Spinal cord (tissue), 10 donors: ENCODE data around the gene FARP1. TPM values are rescaled to one million over a fixed set of nuclear protein-coding genes. Genes with fewer than 3 reads are reported as not detected.

ENCODE experiments used
- DNase-seq, 6 donors: peaks; one replicate each; pipeline versions ENCODE4 v3.0.0 to v3.0.0-alpha.2; 2013 to 2015; ENCODE audit warnings: low spot score in 6 of 6, low read depth in 4 of 6
- H3K27ac ChIP-seq: one replicate; pipeline ENCODE4 v1.5.1; 2013; ENCODE audit warnings: low read depth, low read length, control low read depth
- H3K27me3 ChIP-seq: one replicate; pipeline ENCODE4 v1.6.1; 2013; ENCODE audit warnings: low read length; ENCODE audit not compliant: control insufficient read depth, insufficient read depth
- H3K36me3 ChIP-seq: one replicate; pipeline ENCODE4 v1.6.1; 2013; ENCODE audit warnings: low read length; ENCODE audit not compliant: control insufficient read depth, insufficient read depth
- H3K4me1 ChIP-seq: one replicate; pipeline ENCODE4 v1.6.1; 2013; ENCODE audit warnings: low read length; ENCODE audit not compliant: control insufficient read depth, insufficient read depth
- H3K4me3 ChIP-seq: one replicate; pipeline ENCODE4 v1.5.1; 2013; ENCODE audit warnings: low read depth, low read length, control low read depth
- H3K9me3 ChIP-seq: one replicate; pipeline ENCODE4 v1.6.1; 2013; ENCODE audit warnings: low read length; ENCODE audit not compliant: control insufficient read depth, insufficient read depth
- WGBS: methylation state at CpG from one replicate; pipeline ENCODE4 v1.1.5; 2013; ENCODE audit warnings: missing lambda C conversion rate; ENCODE audit not compliant: insufficient coverage; 5-methylcytosine and 5-hydroxymethylcytosine counted together
- polyA plus RNA-seq, 2 donors: library from polyadenylated mRNA; unstranded; fragments of 120-200 nt; gene quantifications; one replicate each; pipeline ENCODE4 v1.2.1, GENCODE V29; 2013; ENCODE audit not compliant: insufficient read length in 2 of 2
- total RNA-seq, 2 donors: library from RNA; depleted of rRNA in 1 of 2; stranded (reverse); fragments of 120-200 nt in 1 of 2; fragments of >200 nt in 1 of 2; gene quantifications; one replicate each; pipeline versions ENCODE4 v1.2.3 to v1.2.4, GENCODE V29; 2013 to 2014
- donor health status: healthy.

The FARP1 gene
- total and polyA plus RNA-seq, 4 donors: 44.0 to 134 (median 90.5) TPM

- Histone ChIP-seq H3K9me3 (no peaks in the 10 kb centered on the region), H3K27me3 (no peaks in the 10 kb centered on the region), H3K4me1 (peaks cover 22% of the 10 kb centered on the region), H3K4me3 (no peak overlapping the region), H3K36me3 (peaks cover 24% of the 10 kb centered on the region), H3K27ac (peak overlapping the region; percentile 7)
- DNase-seq: no peak
- 83% methylated on average over 1 of the region's 3 CpGs for WGBS
Observed at GRCh38 chr13:98468361-98468760, 325.5 kb downstream of the FARP1 start.

- Histone ChIP-seq H3K9me3 (no peaks in the 10 kb centered on the region), H3K27me3 (no peaks in the 10 kb centered on the region), H3K4me1 (peaks cover 16% of the 10 kb centered on the region), H3K36me3 (peaks cover 21% of the 10 kb centered on the region), H3K4me3 (no peak overlapping the region), H3K27ac (no peak overlapping the region)
- 82% methylated on average over 17 of the region's 20 CpGs for WGBS
- no peak for DNase-seq
Observed at GRCh38 chr13:98468929-98469328, 326.0 kb downstream of the FARP1 start.

DNA sequence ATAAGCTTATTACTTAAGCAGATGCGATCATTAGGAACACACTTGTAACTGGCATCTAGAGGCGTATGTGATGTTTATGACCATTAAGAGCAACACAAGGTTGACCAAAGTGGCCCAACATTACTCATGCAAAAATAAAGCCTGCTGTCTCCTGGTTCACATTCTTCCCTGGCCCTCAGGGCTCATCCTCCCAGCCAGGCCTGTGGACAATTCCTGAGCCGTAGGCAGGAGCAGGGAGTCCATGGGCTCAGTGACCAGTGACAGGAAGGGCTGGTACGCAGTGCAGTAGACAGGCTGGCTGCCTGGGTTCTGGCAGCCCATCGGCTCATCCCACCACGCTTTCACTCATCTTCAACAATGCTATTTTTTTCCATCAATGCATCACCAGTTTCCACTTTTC lies 328.0 kb downstream of the FARP1 start:
- DNase-seq: no peak
- 94% methylated on average over 5 of the region's 6 CpGs for WGBS
- Histone ChIP-seq H3K4me3 (no peak overlapping the region), H3K4me1 (peaks cover 24% of the 10 kb centered on the region), H3K9me3 (no peaks in the 10 kb centered on the region), H3K27me3 (no peaks in the 10 kb centered on the region), H3K27ac (no peak overlapping the region), H3K36me3 (peaks cover 27% of the 10 kb centered on the region)

DNA sequence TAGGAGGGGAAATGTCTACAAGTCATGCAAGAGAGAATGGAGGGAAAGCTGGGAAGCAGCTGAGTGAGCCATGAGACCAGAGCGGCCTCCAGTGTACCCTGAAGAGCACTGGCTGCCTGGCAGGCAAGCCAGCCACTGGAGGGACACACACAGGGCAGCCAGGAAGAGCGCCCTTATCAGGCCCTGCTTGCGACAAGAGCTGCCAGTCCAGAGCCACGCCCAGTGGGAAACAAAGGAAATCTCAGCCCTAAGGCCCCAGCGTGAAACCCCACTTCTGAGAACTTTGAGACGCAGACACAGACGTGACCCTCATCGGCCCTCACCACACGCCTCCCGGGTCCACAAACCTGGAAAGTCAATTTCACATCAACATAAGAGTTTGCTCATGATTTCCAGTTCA lies 329.0 kb downstream of the FARP1 start:
- H3K4me1 ChIP-seq: peaks cover 34% of the 10 kb centered on the region
- DNase-seq: no peak
- no peaks in the 10 kb centered on the region for H3K9me3 ChIP-seq
- H3K27me3 ChIP-seq: no peaks in the 10 kb centered on the region
- no peak overlapping the region for H3K27ac ChIP-seq
- no peak overlapping the region for H3K4me3 ChIP-seq
- 88% methylated on average over 8 of the region's 10 CpGs for WGBS
- peaks cover 30% of the 10 kb centered on the region for H3K36me3 ChIP-seq

DNA sequence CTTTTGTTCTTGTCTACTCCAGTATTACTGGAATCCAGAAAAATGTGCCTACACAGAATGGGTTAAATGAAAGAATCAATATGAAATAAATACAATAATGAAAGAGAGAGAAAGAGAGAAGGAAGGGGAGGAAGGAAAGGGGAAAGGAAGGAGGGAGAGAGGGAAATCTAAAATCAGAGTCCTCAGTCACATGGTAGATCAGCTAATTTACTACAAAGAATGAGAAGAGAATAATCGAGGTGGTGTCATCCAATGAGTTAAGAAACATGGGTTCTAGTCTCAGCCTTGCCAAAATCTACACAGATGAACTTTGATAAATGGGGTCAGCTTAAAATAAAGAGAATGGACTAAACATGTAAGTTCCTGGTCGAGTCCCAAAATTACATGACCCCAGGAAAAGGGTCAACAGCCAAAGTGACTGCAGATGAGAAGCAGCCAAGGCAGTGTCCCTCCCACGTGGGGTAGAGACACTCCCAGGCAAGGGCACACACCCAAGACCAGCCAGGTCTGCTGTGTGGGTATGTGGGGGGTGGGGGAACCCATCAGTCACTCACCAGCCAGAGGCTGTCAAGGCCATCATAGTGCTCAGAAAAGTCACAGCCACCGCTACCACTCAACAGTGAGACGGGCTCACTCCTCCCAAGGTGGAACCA lies 330.4 kb downstream of the FARP1 start:
- no peak for DNase-seq
- H3K27ac ChIP-seq: no peak overlapping the region
- no peaks in the 10 kb centered on the region for H3K9me3 ChIP-seq
- peaks cover 37% of the 10 kb centered on the region for H3K4me1 ChIP-seq
- H3K4me3 ChIP-seq: no peak overlapping the region
- H3K27me3 ChIP-seq: no peaks in the 10 kb centered on the region
- 93% methylated on average over 3 of the region's 5 CpGs for WGBS
- H3K36me3 ChIP-seq: peaks cover 30% of the 10 kb centered on the region

GRCh38 chr13:98473788-98474144 lies 330.9 kb downstream of the FARP1 start:
- H3K27me3 ChIP-seq: no peaks in the 10 kb centered on the region
- peaks cover 39% of the 10 kb centered on the region for H3K4me1 ChIP-seq
- WGBS: 92% methylated on average over 7 of the region's 7 CpGs
- H3K4me3 ChIP-seq: no peak overlapping the region
- H3K27ac ChIP-seq: no peak overlapping the region
- no peaks in the 10 kb centered on the region for H3K9me3 ChIP-seq
- H3K36me3 ChIP-seq: peaks cover 30% of the 10 kb centered on the region
- no peak for DNase-seq

DNA sequence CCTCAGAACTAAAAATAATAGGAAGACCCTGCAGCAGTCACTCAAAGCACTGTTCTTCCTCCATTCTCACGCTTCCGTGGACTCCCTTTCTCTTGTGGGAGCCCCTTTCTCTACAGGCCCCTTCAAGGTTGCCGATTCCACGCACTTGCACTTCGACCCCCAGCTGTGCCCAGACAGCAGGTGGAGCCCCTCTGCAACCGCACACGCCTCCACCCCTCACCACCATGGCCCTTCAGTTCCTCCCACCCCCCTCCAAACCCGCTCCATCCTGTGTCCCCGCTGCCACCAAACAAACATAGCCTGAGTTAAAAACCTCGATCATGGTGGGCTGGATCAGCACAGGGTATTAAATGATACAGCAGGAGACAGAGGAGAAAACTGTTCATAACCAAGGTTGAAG lies 331.4 kb downstream of the FARP1 start:
- no peak overlapping the region for H3K27ac ChIP-seq
- peaks cover 25% of the 10 kb centered on the region for H3K36me3 ChIP-seq
- no peak overlapping the region for H3K4me3 ChIP-seq
- peaks cover 36% of the 10 kb centered on the region for H3K4me1 ChIP-seq
- H3K9me3 ChIP-seq: no peaks in the 10 kb centered on the region
- no peak for DNase-seq
- WGBS: 77% methylated on average over 7 of the region's 10 CpGs
- H3K27me3 ChIP-seq: no peaks in the 10 kb centered on the region

DNA sequence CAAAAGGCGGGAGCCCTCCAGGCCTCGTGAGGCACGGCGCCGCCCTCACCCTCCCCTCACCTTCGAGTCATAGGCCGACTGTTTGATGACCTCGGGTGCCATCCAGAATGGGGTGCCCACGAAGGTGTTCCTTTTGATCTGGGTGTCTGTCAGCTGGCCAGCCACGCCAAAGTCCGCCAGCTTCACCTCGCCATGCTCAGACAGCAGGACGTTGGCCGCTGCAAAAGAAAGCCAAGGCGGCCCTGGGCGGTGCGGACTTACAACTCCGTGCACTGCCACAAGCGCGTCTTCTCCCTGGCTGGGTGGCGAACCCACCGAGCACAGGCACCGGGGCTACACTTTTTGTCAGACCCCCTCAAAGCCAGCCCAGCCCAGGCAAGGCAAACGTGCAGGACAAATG lies 331.9 kb downstream of the FARP1 start:
- Histone ChIP-seq H3K36me3 (peaks cover 25% of the 10 kb centered on the region), H3K27me3 (no peaks in the 10 kb centered on the region), H3K4me1 (peaks cover 34% of the 10 kb centered on the region), H3K27ac (no peak overlapping the region), H3K4me3 (no peak overlapping the region), H3K9me3 (no peaks in the 10 kb centered on the region)
- no peak for DNase-seq
- 90% methylated on average over 23 of the region's 24 CpGs for WGBS

GRCh38 chr13:98475522-98475921 lies 332.6 kb downstream of the FARP1 start:
- no peaks in the 10 kb centered on the region for H3K27me3 ChIP-seq
- H3K9me3 ChIP-seq: no peaks in the 10 kb centered on the region
- H3K27ac ChIP-seq: peak overlapping the region; percentile 25
- no peak overlapping the region for H3K4me3 ChIP-seq
- peaks cover 31% of the 10 kb centered on the region for H3K4me1 ChIP-seq
- DNase-seq: peak in 1 of 6 donors; percentile 43
- 37% methylated on average over 12 of the region's 13 CpGs for whole genome bisulfite sequencing
- H3K36me3 ChIP-seq: peaks cover 25% of the 10 kb centered on the region

DNA sequence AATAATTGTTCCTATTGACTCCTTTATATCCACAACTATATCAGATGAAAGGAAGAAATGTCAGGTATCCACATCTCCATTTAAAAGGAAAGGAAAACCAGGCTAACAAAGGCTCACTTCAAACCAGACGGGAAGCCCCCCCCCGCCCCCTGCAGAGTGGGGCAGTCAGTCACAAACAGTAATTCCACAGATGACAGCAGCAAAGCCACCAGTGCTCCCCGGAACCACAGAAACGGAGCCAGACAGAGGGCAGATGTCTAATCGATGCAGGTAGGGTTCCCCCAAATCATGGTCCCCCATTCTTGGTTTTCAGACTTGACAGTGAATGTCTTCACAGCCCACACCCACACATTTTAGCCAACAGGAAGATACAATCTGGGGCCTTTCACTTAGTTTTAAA lies 333.2 kb downstream of the FARP1 start:
- H3K9me3 ChIP-seq: no peaks in the 10 kb centered on the region
- H3K4me1 ChIP-seq: peaks cover 35% of the 10 kb centered on the region
- 14% methylated on average over 3 of the region's 5 CpGs for WGBS
- peaks cover 25% of the 10 kb centered on the region for H3K36me3 ChIP-seq
- H3K27ac ChIP-seq: peak overlapping the region; percentile 25
- DNase-seq: no peak
- no peaks in the 10 kb centered on the region for H3K27me3 ChIP-seq
- no peak overlapping the region for H3K4me3 ChIP-seq
